Panc1 (cell line): ENCODE results near the gene CARMIL3. TPM values are rescaled to one million over a fixed set of nuclear protein-coding genes. Genes with fewer than 3 reads are reported as not detected.

ENCODE experiments used
- ATAC-seq: fragments of 200-7000 bp; cut with Tn5 transposase; 2 replicates; pipeline ENCODE4 v1.9.1; 2020; ENCODE audit warnings: mild to moderate bottlenecking, moderate library complexity
- BruUV-seq: library from RNA; stranded (reverse); fragments of 400-500 nt; replicated peaks from 2 replicates; lab custom pipeline; 2021; lab: Mats Ljungman, UMichigan
- CTCF ChIA-PET: fragments of 300-600 bp; sonication (Branson Sonifier 250); formaldehyde crosslinking; loops from one replicate; lab custom pipeline; 2022; ENCODE audit warnings: antibody characterized with exemption; lab: Charles Lee
- POLR2A ChIA-PET: fragments of 300-600 bp; sonication (Branson Sonifier 250); formaldehyde crosslinking; loops from one replicate; lab custom pipeline; 2022; ENCODE audit warnings: antibody characterized with exemption; lab: Charles Lee
- DNase-seq: peaks from one replicate; pipeline ENCODE4 v3.0.0-alpha.2; 2010; ENCODE audit warnings: low read depth, low spot score
- H3K27ac ChIP-seq: 2 replicates; pipeline ENCODE4 v1.5.1; 2011; ENCODE audit warnings: mild to moderate bottlenecking, low read length, inconsistent platforms
- H3K27me3 ChIP-seq: fragments of 200-500 bp; sonication (Bioruptor generic); 2 replicates; pipeline ENCODE4 v1.6.0; 2014; ENCODE audit warnings: low read length, inconsistent platforms; ENCODE audit not compliant: control insufficient read depth, insufficient read depth
- H3K36me3 ChIP-seq: fragments of 200-500 bp; sonication (Bioruptor generic); 2 replicates; pipeline ENCODE4 v1.5.1; 2014; ENCODE audit warnings: inconsistent platforms, mild to moderate bottlenecking, low read length, moderate library complexity; ENCODE audit not compliant: control insufficient read depth, insufficient read depth
- H3K4me1 ChIP-seq: 2 replicates; pipeline ENCODE4 v1.5.1; 2011; ENCODE audit warnings: inconsistent platforms, mild to moderate bottlenecking, low read length, moderate library complexity; ENCODE audit not compliant: control insufficient read depth, insufficient read depth
- H3K4me3 ChIP-seq, 2 experiments: 2 replicates each; pipeline ENCODE4 v1.5.1; 2011 to 2012; ENCODE audit warnings: low read depth in 2 of 2, low read length in 2 of 2, mild to moderate bottlenecking in 2 of 2, inconsistent platforms in 1 of 2, moderate library complexity in 1 of 2
- H3K9me3 ChIP-seq: fragments of 200-500 bp; sonication (Bioruptor generic); 2 replicates; pipeline ENCODE4 v1.5.1; 2014; ENCODE audit warnings: low read depth, mild to moderate bottlenecking, inconsistent platforms, low read length, moderate library complexity; ENCODE audit not compliant: control insufficient read depth, insufficient read depth
- POLR2AphosphoS5 ChIP-seq: IDR thresholded peaks from 2 replicates; pipeline ENCODE4 v1.6.1; 2012; ENCODE audit warnings: mild to moderate bottlenecking, low read depth, low read length, moderate library complexity
- SIN3A ChIP-seq: IDR thresholded peaks from 2 replicates; pipeline ENCODE4 v1.6.1; 2012; ENCODE audit warnings: low read depth, mild to moderate bottlenecking, low read length, moderate library complexity, borderline replicate concordance; ENCODE audit not compliant: insufficient read depth
- TCF7L2 ChIP-seq: IDR thresholded peaks from 2 replicates; pipeline ENCODE4 v1.6.1; 2011; ENCODE audit warnings: mild to moderate bottlenecking, low read depth, low read length, inconsistent platforms
- in situ Hi-C: cut with HindIII; loops from 2 replicates; pipeline ENCODE4 v1.10.0; 2016; ENCODE audit warnings: low sequenced_read_pairs, low pct_unique_long_range_greater_than_20kb
- intact Hi-C: fragments of 100-400 bp; cut with micrococcal nuclease; formaldehyde crosslinking; loops from one replicate; pipeline ENCODE4 v1.10.0; 2022; ENCODE audit not compliant: unreplicated experiment
- total RNA-seq: library from RNA; stranded (reverse); gene quantifications from one replicate; pipeline ENCODE4 v1.2.1, GENCODE V29; 2021; ENCODE audit not compliant: unreplicated experiment
- TF ChIP-seq, protein P1 (sequence below): fragments of 450-650 bp; IDR thresholded peaks from 2 replicates; pipeline ENCODE4 v1.5.1; 2017; ENCODE audit warnings: mild to moderate bottlenecking
- TF ChIP-seq, protein P2 (sequence below), 2 experiments: IDR thresholded peaks; 2 replicates each; pipeline ENCODE4 v1.6.1; 2011 to 2012; ENCODE audit warnings: low read depth in 2 of 2, control low read depth in 1 of 2, low read length in 1 of 2, mild to moderate bottlenecking in 1 of 2, moderate library complexity in 1 of 2; ENCODE audit not compliant: insufficient read depth in 1 of 2

CARMIL3 gene
- total RNA-seq, 1 experiment from 2014 or later = 0.15 TPM

DNA sequence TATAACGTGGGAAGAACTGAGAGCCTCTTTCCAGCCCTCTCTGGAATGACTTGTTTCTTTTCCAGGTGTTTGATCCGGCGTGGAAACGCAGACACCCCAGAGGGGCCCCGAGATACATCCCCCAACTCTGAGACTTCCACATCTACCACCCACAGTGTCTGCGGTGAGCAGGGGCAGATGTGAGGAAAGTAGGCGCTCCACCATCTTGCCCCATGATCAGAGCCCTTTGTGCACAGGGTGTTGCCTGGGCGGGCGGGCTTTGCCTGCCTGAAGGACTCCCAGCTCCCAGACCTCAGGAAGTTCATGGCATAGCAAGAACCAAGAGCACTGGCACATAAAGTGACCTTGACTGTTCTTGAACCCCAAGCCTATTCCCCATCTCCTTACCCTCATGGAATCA is 2.8 kb downstream of the CARMIL3 start:
- intact Hi-C loops = no loop called here
- no TSS peak for BruUV-seq

DNA sequence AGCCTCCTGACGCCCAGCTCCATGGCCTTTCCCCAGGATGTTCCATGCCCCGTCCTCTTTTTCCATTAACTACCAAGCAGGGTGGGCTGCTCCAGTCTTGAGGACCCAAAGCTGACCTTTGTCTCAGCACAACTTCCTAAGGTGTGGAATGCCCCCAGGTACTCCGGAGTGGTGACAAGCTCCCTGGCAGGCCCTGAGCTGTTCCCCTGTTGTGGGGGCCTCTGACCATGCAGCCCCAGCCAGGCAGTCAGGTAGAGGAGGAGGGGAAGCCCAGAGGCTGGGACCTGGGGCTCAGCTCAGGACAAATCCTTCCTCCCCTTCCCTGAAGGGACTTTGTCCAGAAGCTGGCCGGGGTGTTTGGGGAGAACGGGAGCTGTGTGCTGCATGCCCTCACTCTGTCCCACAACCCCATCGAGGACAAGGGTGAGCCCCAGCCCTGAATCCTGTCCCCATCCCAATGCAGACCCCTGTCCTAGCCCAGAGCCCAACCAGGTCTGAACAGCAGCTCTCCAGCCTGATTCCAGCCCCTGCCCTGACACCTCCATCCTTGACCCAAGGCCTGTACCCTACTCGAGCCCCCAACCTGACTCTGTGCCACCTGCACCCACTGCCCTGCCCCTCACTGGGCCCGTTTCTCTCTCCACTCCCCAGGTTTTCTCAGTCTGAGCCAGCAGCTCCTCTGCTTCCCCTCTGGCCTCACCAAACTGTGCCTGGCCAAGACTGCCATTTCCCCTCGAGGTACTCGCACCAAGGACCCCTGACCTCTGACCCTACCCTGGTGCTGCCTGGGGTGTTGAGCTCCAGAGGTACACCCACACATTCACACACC is 4.4 kb downstream of the CARMIL3 start:
- no peak overlapping the region for H3K27ac ChIP-seq
- ATAC-seq = no peak
- TF ChIP-seq, protein P1, sequence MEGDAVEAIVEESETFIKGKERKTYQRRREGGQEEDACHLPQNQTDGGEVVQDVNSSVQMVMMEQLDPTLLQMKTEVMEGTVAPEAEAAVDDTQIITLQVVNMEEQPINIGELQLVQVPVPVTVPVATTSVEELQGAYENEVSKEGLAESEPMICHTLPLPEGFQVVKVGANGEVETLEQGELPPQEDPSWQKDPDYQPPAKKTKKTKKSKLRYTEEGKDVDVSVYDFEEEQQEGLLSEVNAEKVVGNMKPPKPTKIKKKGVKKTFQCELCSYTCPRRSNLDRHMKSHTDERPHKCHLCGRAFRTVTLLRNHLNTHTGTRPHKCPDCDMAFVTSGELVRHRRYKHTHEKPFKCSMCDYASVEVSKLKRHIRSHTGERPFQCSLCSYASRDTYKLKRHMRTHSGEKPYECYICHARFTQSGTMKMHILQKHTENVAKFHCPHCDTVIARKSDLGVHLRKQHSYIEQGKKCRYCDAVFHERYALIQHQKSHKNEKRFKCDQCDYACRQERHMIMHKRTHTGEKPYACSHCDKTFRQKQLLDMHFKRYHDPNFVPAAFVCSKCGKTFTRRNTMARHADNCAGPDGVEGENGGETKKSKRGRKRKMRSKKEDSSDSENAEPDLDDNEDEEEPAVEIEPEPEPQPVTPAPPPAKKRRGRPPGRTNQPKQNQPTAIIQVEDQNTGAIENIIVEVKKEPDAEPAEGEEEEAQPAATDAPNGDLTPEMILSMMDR = no peak
- TF ChIP-seq TCF7L2 = no peak
- no peak for TF ChIP-seq SIN3A
- no peak for TF ChIP-seq POLR2AphosphoS5
- TF ChIP-seq, protein P2, sequence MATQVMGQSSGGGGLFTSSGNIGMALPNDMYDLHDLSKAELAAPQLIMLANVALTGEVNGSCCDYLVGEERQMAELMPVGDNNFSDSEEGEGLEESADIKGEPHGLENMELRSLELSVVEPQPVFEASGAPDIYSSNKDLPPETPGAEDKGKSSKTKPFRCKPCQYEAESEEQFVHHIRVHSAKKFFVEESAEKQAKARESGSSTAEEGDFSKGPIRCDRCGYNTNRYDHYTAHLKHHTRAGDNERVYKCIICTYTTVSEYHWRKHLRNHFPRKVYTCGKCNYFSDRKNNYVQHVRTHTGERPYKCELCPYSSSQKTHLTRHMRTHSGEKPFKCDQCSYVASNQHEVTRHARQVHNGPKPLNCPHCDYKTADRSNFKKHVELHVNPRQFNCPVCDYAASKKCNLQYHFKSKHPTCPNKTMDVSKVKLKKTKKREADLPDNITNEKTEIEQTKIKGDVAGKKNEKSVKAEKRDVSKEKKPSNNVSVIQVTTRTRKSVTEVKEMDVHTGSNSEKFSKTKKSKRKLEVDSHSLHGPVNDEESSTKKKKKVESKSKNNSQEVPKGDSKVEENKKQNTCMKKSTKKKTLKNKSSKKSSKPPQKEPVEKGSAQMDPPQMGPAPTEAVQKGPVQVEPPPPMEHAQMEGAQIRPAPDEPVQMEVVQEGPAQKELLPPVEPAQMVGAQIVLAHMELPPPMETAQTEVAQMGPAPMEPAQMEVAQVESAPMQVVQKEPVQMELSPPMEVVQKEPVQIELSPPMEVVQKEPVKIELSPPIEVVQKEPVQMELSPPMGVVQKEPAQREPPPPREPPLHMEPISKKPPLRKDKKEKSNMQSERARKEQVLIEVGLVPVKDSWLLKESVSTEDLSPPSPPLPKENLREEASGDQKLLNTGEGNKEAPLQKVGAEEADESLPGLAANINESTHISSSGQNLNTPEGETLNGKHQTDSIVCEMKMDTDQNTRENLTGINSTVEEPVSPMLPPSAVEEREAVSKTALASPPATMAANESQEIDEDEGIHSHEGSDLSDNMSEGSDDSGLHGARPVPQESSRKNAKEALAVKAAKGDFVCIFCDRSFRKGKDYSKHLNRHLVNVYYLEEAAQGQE (IDR thresholded peaks at IDR 0.05; ENCODE audit: insufficient read depth in 1 of 2, low read depth in 2 of 2, low read length in 1 of 2) = no peak
- H3K36me3 ChIP-seq = no peaks in the 10 kb centered on the region
- no TSS peak for BruUV-seq
- CTCF ChIA-PET = interaction anchor here (0.7 kb wide), 1 partner anchor 130 kb away, joined by 3 read pairs; no protein-coding TSS in a partner anchor
- H3K9me3 ChIP-seq = no peaks in the 10 kb centered on the region
- DNase-seq = no peak
- POLR2A ChIA-PET = interaction anchor here (0.5 kb wide), 1 partner anchor 156 kb away, joined by 8 read pairs; no protein-coding TSS in a partner anchor
- intact Hi-C loops (no loop called here), in situ Hi-C loops (no loop called here)
- no peaks in the 10 kb centered on the region; the same call in 1 of the 2 replicates for H3K27me3 ChIP-seq
- no peaks in the 10 kb centered on the region for H3K4me1 ChIP-seq
- no peak overlapping the region for H3K4me3 ChIP-seq

More for the DNA sequence above, 2.8 kb downstream of the CARMIL3 start:
- in situ Hi-C loops = no loop called here
- CTCF ChIA-PET = no interaction called here
- ATAC-seq = no peak
- no peak overlapping the region for H3K27ac ChIP-seq
- no peak for DNase-seq
- H3K4me1 ChIP-seq = no peaks in the 10 kb centered on the region
- no peak overlapping the region for H3K4me3 ChIP-seq
- TF ChIP-seq POLR2AphosphoS5 (no peak), TCF7L2 (no peak), SIN3A (no peak)
- TF ChIP-seq, protein P1 = no peak
- TF ChIP-seq, protein P2 (IDR thresholded peaks at IDR 0.05; ENCODE audit: insufficient read depth in 1 of 2, low read depth in 2 of 2, low read length in 1 of 2) = no peak
- no peaks in the 10 kb centered on the region for H3K36me3 ChIP-seq
- POLR2A ChIA-PET = no interaction called here
- no peaks in the 10 kb centered on the region for H3K9me3 ChIP-seq
- H3K27me3 ChIP-seq = no peaks in the 10 kb centered on the region; the same call in 1 of the 2 replicates
